GM12892 (cell line): ENCODE measurements around the gene GTPBP4.

Source experiments
- POLR2A ChIP-seq: IDR thresholded peaks from 2 replicates; pipeline ENCODE4 v1.6.1; 2011; ENCODE audit warnings: low read depth, low read length, control low read depth
- POLR2AphosphoS5 ChIP-seq: IDR thresholded peaks from 2 replicates; pipeline ENCODE4 v1.6.1; 2011; ENCODE audit warnings: low read depth, low read length, control low read depth
- TAF1 ChIP-seq: IDR thresholded peaks from 2 replicates; pipeline ENCODE4 v1.6.1; 2011; ENCODE audit warnings: low read depth, mild to moderate bottlenecking, control low read depth, low read length, borderline replicate concordance

GRCh38 chr10:1011696-1012095 lies 23.5 kb downstream of the GTPBP4 start:
- TF ChIP-seq POLR2A (no peak; the same call in 1 of the 2 replicates), POLR2AphosphoS5 (no peak), TAF1 (no peak)
